ENCODE results near the gene CD99.

- TF ChIP-seq CTCF (tag by site-specific recombination; IDR thresholded peaks at IDR 0.05) (no peak), ZNF121 (tag by site-specific recombination; IDR thresholded peaks at IDR 0.05) (no peak), ZNF791 (tag by site-specific recombination; IDR thresholded peaks at IDR 0.05) (no peak), PBX3 (CRISPR knock-in tag; IDR thresholded peaks at IDR 0.05) (no peak), IKZF3 (tag by site-specific recombination; IDR thresholded peaks at IDR 0.05) (no peak), ZNF366 (tag by site-specific recombination; conservative IDR thresholded peaks at IDR 0.05) (no peak), SETDB1 (IDR thresholded peaks at IDR 0.05; ENCODE audit: insufficient read length, low read length) (no peak), SP2 (tag by site-specific recombination; IDR thresholded peaks at IDR 0.05) (no peak)
These were observed 60.2 kb downstream of the CD99 start for GRCh38 chrX:2751291-2751690.
